Colonic mucosa (tissue), 4 donors: ENCODE measurements around the gene MRPL57. TPM values are rescaled to one million over a fixed set of nuclear protein-coding genes. Genes with fewer than 3 reads are reported as not detected.
"Not testable (repeated sequence)": the region's sequence is repeated elsewhere in the genome, so short reads cannot be mapped to it uniquely, and the experiment has no call there.

ENCODE experiments used
- DNase-seq: peaks from one replicate; pipeline ENCODE4 v3.0.0-alpha.2; 2020
- H3K27ac ChIP-seq: fragments of 200-600 bp; one replicate; pipeline ENCODE4 v1.8.0; 2021
- H3K27me3 ChIP-seq: fragments of 200-600 bp; one replicate; pipeline ENCODE4 v1.8.0; 2021
- H3K36me3 ChIP-seq: fragments of 200-600 bp; one replicate; pipeline ENCODE4 v1.8.0; 2021
- H3K4me1 ChIP-seq: fragments of 200-600 bp; one replicate; pipeline ENCODE4 v1.8.0; 2021; ENCODE audit warnings: mild to moderate bottlenecking
- H3K4me3 ChIP-seq: fragments of 200-600 bp; one replicate; pipeline ENCODE4 v1.8.0; 2021
- H3K9ac ChIP-seq, 2 donors: one replicate each; pipeline ENCODE4 v1.7.0; 2013; ENCODE audit warnings: control low read depth in 2 of 2, low read depth in 2 of 2, low read length in 2 of 2
- H3K9me3 ChIP-seq: fragments of 200-600 bp; one replicate; pipeline ENCODE4 v1.8.0; 2021
- CTCF ChIP-seq: fragments of 200-600 bp; IDR thresholded peaks from one replicate; pipeline ENCODE4 v1.8.0; 2022; ENCODE audit warnings: antibody characterized with exemption, mild to moderate bottlenecking
- intact Hi-C: fragments of 100-400 bp; cut with DNase I; formaldehyde crosslinking; loops from one replicate; pipeline ENCODE4 v1.14.1; 2022
- total RNA-seq, 2 donors: library from RNA; stranded (reverse); fragmentation: NEBNext Ultra II Directional in 1 of 2; extraction: Animal tissue kit (Norgen Biotek cat#: 25700) in 1 of 2; gene quantifications; one replicate each; pipeline ENCODE4 v1.2.1, GENCODE V29; 2021
- donor health status: healthy.
- donor health status: DM: no; HTN: no; CAD: no.
- donor health status: DM: no; HTN: no; CAD: no.

The MRPL57 gene
- total RNA-seq, 2 donors from 2014 or later, result 18.3 to 25.2 TPM

- intact Hi-C loops, result no loop called here
- H3K4me1 ChIP-seq, result no peaks in the 10 kb centered on the region
- TF ChIP-seq CTCF, result no peak
- H3K4me3 ChIP-seq, result no peak overlapping the region
- no peak for DNase-seq
- no peak overlapping the region for H3K9ac ChIP-seq
- no peaks in the 10 kb centered on the region for H3K27me3 ChIP-seq
- no peak overlapping the region for H3K27ac ChIP-seq
- H3K36me3 ChIP-seq, result peaks cover 14% of the 10 kb centered on the region
- no peaks in the 10 kb centered on the region for H3K9me3 ChIP-seq
Measured at GRCh38 chr13:21149568-21149967, 26.9 kb upstream of the MRPL57 start.

GRCh38 chr13:21150013-21150412 is 26.4 kb upstream of the MRPL57 start:
- intact Hi-C loops, result no loop called here
- no peak overlapping the region for H3K4me3 ChIP-seq
- H3K27me3 ChIP-seq, result no peaks in the 10 kb centered on the region
- H3K36me3 ChIP-seq, result peaks cover 14% of the 10 kb centered on the region
- no peaks in the 10 kb centered on the region for H3K9me3 ChIP-seq
- H3K9ac ChIP-seq, result no peak overlapping the region
- TF ChIP-seq CTCF, result no peak
- no peak for DNase-seq
- no peaks in the 10 kb centered on the region for H3K4me1 ChIP-seq
- no peak overlapping the region for H3K27ac ChIP-seq

GRCh38 chr13:21152251-21152899 is 24.1 kb upstream of the MRPL57 start:
- H3K9ac ChIP-seq, result no peak overlapping the region
- DNase-seq, result no peak
- H3K9me3 ChIP-seq, result no peaks in the 10 kb centered on the region
- intact Hi-C loops, result no loop called here
- TF ChIP-seq CTCF, result no peak
- no peak overlapping the region for H3K27ac ChIP-seq
- H3K4me3 ChIP-seq, result no peak overlapping the region
- no peaks in the 10 kb centered on the region for H3K27me3 ChIP-seq
- H3K4me1 ChIP-seq, result no peaks in the 10 kb centered on the region
- no peaks in the 10 kb centered on the region for H3K36me3 ChIP-seq

GRCh38 chr13:21164631-21165030 is 11.8 kb upstream of the MRPL57 start:
- Histone ChIP-seq H3K27ac (no peak overlapping the region), H3K4me3 (no peak overlapping the region), H3K27me3 (no peaks in the 10 kb centered on the region), H3K9me3 (no peaks in the 10 kb centered on the region), H3K36me3 (no peaks in the 10 kb centered on the region), H3K4me1 (no peaks in the 10 kb centered on the region), H3K9ac (no peak overlapping the region)
- no peak for TF ChIP-seq CTCF
- intact Hi-C loops, result no loop called here
- DNase-seq, result no peak

- intact Hi-C loops, DNase-seq: not testable (repeated sequence)
Measured at GRCh38 chr13:21165606-21166005, 10.9 kb upstream of the MRPL57 start.

GRCh38 chr13:21171420-21171819 is 5.0 kb upstream of the MRPL57 start:
- DNase-seq, result no peak
- no peak for TF ChIP-seq CTCF
- Histone ChIP-seq H3K27ac (no peak overlapping the region), H3K27me3 (no peaks in the 10 kb centered on the region), H3K4me3 (no peak overlapping the region), H3K36me3 (no peaks in the 10 kb centered on the region), H3K9me3 (no peaks in the 10 kb centered on the region), H3K9ac (no peak overlapping the region), H3K4me1 (no peaks in the 10 kb centered on the region)
- intact Hi-C loops, result no loop called here

More at GRCh38 chr13:21165606-21166005, 10.9 kb upstream of the MRPL57 start:
- H3K27me3 ChIP-seq, H3K9ac ChIP-seq, H3K4me3 ChIP-seq, H3K27ac ChIP-seq, H3K4me1 ChIP-seq, H3K36me3 ChIP-seq, H3K9me3 ChIP-seq: not testable (repeated sequence)

- intact Hi-C loops, result not testable (repeated sequence)
Measured at GRCh38 chr13:21173767-21174166, 2.7 kb upstream of the MRPL57 start.

More at GRCh38 chr13:21173767-21174166, 2.7 kb upstream of the MRPL57 start:
- not testable (repeated sequence) for H3K9ac ChIP-seq, DNase-seq, H3K36me3 ChIP-seq, H3K9me3 ChIP-seq, H3K27ac ChIP-seq, H3K4me1 ChIP-seq, H3K4me3 ChIP-seq, H3K27me3 ChIP-seq
